ENCODE measurements around the gene NBEAL1. TPM values are rescaled to one million over a fixed set of nuclear protein-coding genes. Genes with fewer than 3 reads are reported as not detected.

The NBEAL1 gene
- total RNA-seq, 3 donors from 2014 or later (not counting 1 experiment from before 2014, with no cell fraction given), result 12.2 to 19.7 (median 12.9) TPM

DNA sequence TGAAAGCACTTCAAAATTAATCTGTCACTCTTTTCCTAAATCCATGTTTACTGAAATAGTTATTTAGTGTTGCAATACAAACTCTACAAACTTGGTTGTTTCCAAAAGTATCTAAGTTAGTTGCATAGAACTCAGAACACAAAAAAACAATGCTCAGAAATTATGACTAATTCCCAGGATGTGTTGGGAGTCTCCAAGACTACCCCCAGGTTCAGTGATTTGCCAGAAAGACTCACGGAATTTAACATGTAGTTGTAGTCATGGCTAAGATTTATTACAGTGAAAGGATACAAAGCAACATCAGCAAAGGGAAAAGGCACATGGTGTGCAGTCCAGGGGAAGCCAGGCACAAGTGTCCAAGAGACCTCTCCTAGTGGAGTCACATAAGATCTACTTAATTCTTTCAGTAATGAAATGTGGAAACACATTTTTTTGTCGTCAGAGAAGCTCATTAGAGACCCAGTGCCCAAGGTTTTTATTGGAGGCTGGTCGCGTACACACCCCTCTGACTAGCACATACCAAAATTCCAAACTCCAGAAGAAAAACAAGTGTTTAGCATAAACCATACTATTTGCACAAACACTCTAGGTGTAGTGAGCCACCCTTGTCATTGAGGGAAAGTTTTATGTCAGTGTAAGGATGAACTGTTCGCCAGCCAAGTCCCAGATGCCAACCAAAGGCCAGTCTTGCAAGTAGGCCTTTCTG is 180.8 kb downstream of the NBEAL1 start:
- Histone ChIP-seq H3K9me3 (ENCODE audit: control insufficient read depth, insufficient read depth, low read length) (no peaks in the 10 kb centered on the region), H3K27me3 (ENCODE audit: control insufficient read depth, insufficient read depth, low read length) (no peaks in the 10 kb centered on the region), H3K4me1 (ENCODE audit: control insufficient read depth, insufficient read depth, low read length) (no peaks in the 10 kb centered on the region), H3K36me3 (ENCODE audit: control insufficient read depth, insufficient read depth, low read length) (peaks cover 4% of the 10 kb centered on the region), H3K27ac (ENCODE audit: low read length) (no peak overlapping the region), H3K4me3 (ENCODE audit: low read length) (no peak overlapping the region)
- no peaks in the 10 kb centered on the region for H3K9me3 Mint-ChIP-seq
- ATAC-seq, result no peak
- no peak overlapping the region for H3K27ac Mint-ChIP-seq
- TF ChIP-seq, protein P1, sequence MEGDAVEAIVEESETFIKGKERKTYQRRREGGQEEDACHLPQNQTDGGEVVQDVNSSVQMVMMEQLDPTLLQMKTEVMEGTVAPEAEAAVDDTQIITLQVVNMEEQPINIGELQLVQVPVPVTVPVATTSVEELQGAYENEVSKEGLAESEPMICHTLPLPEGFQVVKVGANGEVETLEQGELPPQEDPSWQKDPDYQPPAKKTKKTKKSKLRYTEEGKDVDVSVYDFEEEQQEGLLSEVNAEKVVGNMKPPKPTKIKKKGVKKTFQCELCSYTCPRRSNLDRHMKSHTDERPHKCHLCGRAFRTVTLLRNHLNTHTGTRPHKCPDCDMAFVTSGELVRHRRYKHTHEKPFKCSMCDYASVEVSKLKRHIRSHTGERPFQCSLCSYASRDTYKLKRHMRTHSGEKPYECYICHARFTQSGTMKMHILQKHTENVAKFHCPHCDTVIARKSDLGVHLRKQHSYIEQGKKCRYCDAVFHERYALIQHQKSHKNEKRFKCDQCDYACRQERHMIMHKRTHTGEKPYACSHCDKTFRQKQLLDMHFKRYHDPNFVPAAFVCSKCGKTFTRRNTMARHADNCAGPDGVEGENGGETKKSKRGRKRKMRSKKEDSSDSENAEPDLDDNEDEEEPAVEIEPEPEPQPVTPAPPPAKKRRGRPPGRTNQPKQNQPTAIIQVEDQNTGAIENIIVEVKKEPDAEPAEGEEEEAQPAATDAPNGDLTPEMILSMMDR (IDR thresholded peaks at IDR 0.05), result no peak
- no peaks in the 10 kb centered on the region for H3K36me3 Mint-ChIP-seq
- H3K4me1 Mint-ChIP-seq, result no peaks in the 10 kb centered on the region
- no peak for DNase-seq
- no peaks in the 10 kb centered on the region for H3K27me3 Mint-ChIP-seq (ENCODE audit: low read depth in 2 of 2)
- 97% methylated on average over 5 of the region's 5 CpGs for WGBS (ENCODE audit: insufficient coverage)
- no peak overlapping the region for H3K4me3 Mint-ChIP-seq
- intact Hi-C loops (cut with micrococcal nuclease), result no loop called here

DNA sequence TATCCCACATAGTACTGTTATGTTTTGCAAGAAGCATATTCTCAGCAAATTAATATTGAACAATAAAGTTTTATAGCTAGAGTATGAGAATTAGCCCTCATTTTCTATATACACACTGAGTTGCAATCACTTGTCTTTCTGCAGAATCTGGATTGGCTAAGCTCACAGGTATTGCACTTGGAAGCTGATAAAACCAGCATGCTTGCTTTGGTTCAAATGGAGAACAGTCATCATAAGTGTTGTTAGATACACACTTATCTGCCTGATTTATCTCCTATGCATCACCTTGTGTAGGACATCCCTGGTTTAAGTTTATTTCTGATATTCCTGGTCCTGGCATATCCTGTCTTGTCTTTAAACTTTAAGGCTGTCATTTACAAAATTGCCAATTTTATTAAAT is 186.2 kb downstream of the NBEAL1 start:
- peaks cover 3% of the 10 kb centered on the region for H3K36me3 ChIP-seq (ENCODE audit: control insufficient read depth, insufficient read depth, low read length)
- Mint-ChIP-seq H3K36me3 (no peaks in the 10 kb centered on the region), H3K9me3 (no peaks in the 10 kb centered on the region), H3K27ac (no peak overlapping the region), H3K27me3 (ENCODE audit: low read depth in 2 of 2) (no peaks in the 10 kb centered on the region), H3K4me1 (no peaks in the 10 kb centered on the region), H3K4me3 (no peak overlapping the region)
- ATAC-seq (no peak), DNase-seq (no peak)
- no peaks in the 10 kb centered on the region for H3K4me1 ChIP-seq (ENCODE audit: control insufficient read depth, insufficient read depth, low read length)
- H3K9me3 ChIP-seq (ENCODE audit: control insufficient read depth, insufficient read depth, low read length), result no peaks in the 10 kb centered on the region
- TF ChIP-seq, protein P1 (IDR thresholded peaks at IDR 0.05), result no peak
- intact Hi-C loops (cut with micrococcal nuclease), result no loop called here
- no peaks in the 10 kb centered on the region for H3K27me3 ChIP-seq (ENCODE audit: control insufficient read depth, insufficient read depth, low read length)
- no peak overlapping the region for H3K4me3 ChIP-seq (ENCODE audit: low read length)
- H3K27ac ChIP-seq (ENCODE audit: low read length), result no peak overlapping the region

DNA sequence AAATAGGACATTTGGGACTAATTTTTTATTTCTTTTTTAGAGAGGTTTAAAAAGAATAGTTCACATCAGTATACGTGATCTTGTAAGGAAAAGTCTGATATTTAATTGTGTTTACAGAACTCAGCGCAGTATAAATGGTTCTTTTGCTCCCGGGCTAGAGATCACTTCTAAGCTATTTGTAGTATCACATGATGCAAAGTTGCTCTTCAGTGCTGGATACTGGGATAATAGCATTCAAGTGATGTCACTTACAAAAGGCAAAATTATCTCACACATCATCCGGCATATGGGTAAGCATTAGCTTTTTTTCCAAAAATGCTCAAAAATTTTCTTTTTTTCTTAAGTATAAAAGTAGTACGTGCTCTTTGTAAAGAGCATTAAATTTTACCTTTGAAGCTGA is 186.8 kb downstream of the NBEAL1 start:
- WGBS (ENCODE audit: insufficient coverage), result 100% methylated on average over 3 of the region's 5 CpGs
- no peak for ATAC-seq
- intact Hi-C loops (cut with micrococcal nuclease), result no loop called here
- no peaks in the 10 kb centered on the region for H3K9me3 Mint-ChIP-seq
- H3K4me1 ChIP-seq (ENCODE audit: control insufficient read depth, insufficient read depth, low read length), result no peaks in the 10 kb centered on the region
- H3K36me3 Mint-ChIP-seq, result no peaks in the 10 kb centered on the region
- no peaks in the 10 kb centered on the region for H3K9me3 ChIP-seq (ENCODE audit: control insufficient read depth, insufficient read depth, low read length)
- no peak for DNase-seq
- H3K27me3 ChIP-seq (ENCODE audit: control insufficient read depth, insufficient read depth, low read length), result no peaks in the 10 kb centered on the region
- H3K27me3 Mint-ChIP-seq (ENCODE audit: low read depth in 2 of 2), result no peaks in the 10 kb centered on the region
- no peak overlapping the region for H3K4me3 ChIP-seq (ENCODE audit: low read length)
- H3K4me3 Mint-ChIP-seq, result no peak overlapping the region
- no peaks in the 10 kb centered on the region for H3K4me1 Mint-ChIP-seq
- TF ChIP-seq, protein P1 (IDR thresholded peaks at IDR 0.05), result no peak
- H3K27ac Mint-ChIP-seq, result no peak overlapping the region
- peaks cover 3% of the 10 kb centered on the region for H3K36me3 ChIP-seq (ENCODE audit: control insufficient read depth, insufficient read depth, low read length)
- H3K27ac ChIP-seq (ENCODE audit: low read length), result no peak overlapping the region

DNA sequence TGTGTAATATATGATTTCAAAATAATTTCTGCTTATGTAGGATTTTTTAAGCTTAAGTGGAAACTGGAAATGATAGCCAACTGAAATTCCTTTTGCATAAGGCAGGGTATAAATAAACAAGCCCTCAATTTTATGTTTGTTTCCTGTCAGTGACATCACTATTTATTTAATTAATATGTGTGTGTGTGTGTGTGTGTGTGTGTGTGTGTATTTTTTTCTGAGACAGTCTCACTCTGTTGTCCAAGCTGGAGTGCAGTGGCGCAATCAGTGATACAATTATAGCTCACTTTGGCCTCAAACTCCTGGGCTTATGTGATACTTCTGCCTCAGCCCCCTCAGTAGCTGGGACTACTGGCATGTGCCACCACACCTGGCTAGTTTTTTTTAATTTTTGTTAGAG is 194.9 kb downstream of the NBEAL1 start:
- H3K9me3 Mint-ChIP-seq, result no peaks in the 10 kb centered on the region
- TF ChIP-seq, protein P1 (IDR thresholded peaks at IDR 0.05), result no peak

More for the DNA sequence above, 194.9 kb downstream of the NBEAL1 start:
- Histone ChIP-seq H3K27ac (ENCODE audit: low read length) (no peak overlapping the region), H3K27me3 (ENCODE audit: control insufficient read depth, insufficient read depth, low read length) (no peaks in the 10 kb centered on the region), H3K36me3 (ENCODE audit: control insufficient read depth, insufficient read depth, low read length) (no peaks in the 10 kb centered on the region), H3K4me3 (ENCODE audit: low read length) (no peak overlapping the region), H3K9me3 (ENCODE audit: control insufficient read depth, insufficient read depth, low read length) (no peaks in the 10 kb centered on the region), H3K4me1 (ENCODE audit: control insufficient read depth, insufficient read depth, low read length) (no peaks in the 10 kb centered on the region)
- no peaks in the 10 kb centered on the region for H3K36me3 Mint-ChIP-seq
- no peak overlapping the region for H3K4me3 Mint-ChIP-seq
- no peak overlapping the region for H3K27ac Mint-ChIP-seq
- DNase-seq (no peak), ATAC-seq (no peak)
- H3K4me1 Mint-ChIP-seq, result no peaks in the 10 kb centered on the region
- 94% methylated on average over 1 of the region's 1 CpG for WGBS (ENCODE audit: insufficient coverage)
- H3K27me3 Mint-ChIP-seq (ENCODE audit: low read depth in 2 of 2), result no peaks in the 10 kb centered on the region
- intact Hi-C loops (cut with micrococcal nuclease), result no loop called here
